K562 (cell line): ENCODE measurements around the gene CHRM4. TPM values are rescaled to one million over a fixed set of nuclear protein-coding genes. Genes with fewer than 3 reads are reported as not detected.

Experiments
- ATAC-seq: fragments of 200-7000 bp; cut with Tn5 transposase; 3 replicates; pipeline ENCODE4 v1.9.1; 2020; ENCODE audit warnings: moderate library complexity
- BruUV-seq: library from RNA; stranded (reverse); fragments of 400-500 nt; replicated peaks from 2 replicates; lab custom pipeline; 2021; lab: Mats Ljungman, UMichigan
- CTCF ChIA-PET: fragments of 300-600 bp; formaldehyde crosslinking; extraction: SDS; loops from one replicate; lab custom pipeline; 2021; ENCODE audit warnings: low intra/inter-chr PET ratio; lab: Yijun Ruan, JAX
- POLR2A ChIA-PET: fragments of 300-600, 350-650 bp; sonication (Branson Sonifier 250); formaldehyde crosslinking; extraction: SDS; loops from one replicate; lab custom pipeline; 2021; ENCODE audit warnings: antibody characterized with exemption, inconsistent platforms; lab: Yijun Ruan, JAX
- DNase-seq, 4 experiments: peaks; one replicate each; pipeline versions ENCODE4 v3.0.0 to v3.0.0-alpha.2; 2011 to 2018; ENCODE audit warnings: low spot score in 3 of 4, mixed read lengths in 3 of 4; ENCODE audit errors: extremely low read depth in 1 of 4
- FAIRE-seq: peaks from 2 replicates; lab custom pipeline; 2011; peaks lifted over from hg19 to GRCh38; lab: Jason Lieb, UNC
- H2AFZ ChIP-seq: 2 replicates; pipeline ENCODE4 v1.6.0; 2011; ENCODE audit warnings: low read depth, low read length, control low read depth, inconsistent platforms
- H3K27ac ChIP-seq: fragments of 200-600 bp; 3 replicates; pipeline ENCODE4 v1.8.0; 2011; ENCODE audit warnings: low read depth, mild to moderate bottlenecking, control low read depth, inconsistent platforms, low read length, moderate library complexity, mixed read lengths; ENCODE audit errors: extremely low read depth
- H3K27me3 ChIP-seq, 2 experiments: fragments of 300-600 bp in 1 of 2; 2 replicates in 1 of 2; 3 replicates in 1 of 2; pipeline versions ENCODE4 v1.6.0 to v1.8.0; 2011; ENCODE audit warnings: inconsistent platforms in 2 of 2, low read length in 2 of 2, mild to moderate bottlenecking in 1 of 2, mixed read lengths in 1 of 2, moderate library complexity in 1 of 2; ENCODE audit not compliant: control insufficient read depth in 2 of 2, insufficient read depth in 2 of 2
- H3K36me3 ChIP-seq: fragments of 300-600 bp; 3 replicates; pipeline ENCODE4 v1.8.0; 2011; ENCODE audit warnings: mild to moderate bottlenecking, low read length, inconsistent platforms; ENCODE audit not compliant: control insufficient read depth, insufficient read depth
- H3K4me1 ChIP-seq, 2 experiments: fragments of 200-600 bp in 1 of 2; replicated peaks in 1 of 2; 2 replicates in 1 of 2; 3 replicates in 1 of 2; pipeline versions ENCODE4 v1.5.1 to v1.8.0; 2011; ENCODE audit warnings: inconsistent platforms in 2 of 2, low read length in 2 of 2, mild to moderate bottlenecking in 1 of 2, mixed read lengths in 1 of 2, moderate library complexity in 1 of 2; ENCODE audit not compliant: control insufficient read depth in 2 of 2, insufficient read depth in 2 of 2
- H3K4me2 ChIP-seq: 2 replicates; pipeline ENCODE4 v1.6.1; 2011; ENCODE audit warnings: low read length, control low read depth, inconsistent platforms, mixed read lengths; ENCODE audit not compliant: insufficient read depth
- H3K4me3 ChIP-seq: fragments of 200-600 bp; sonication (generic), shearing (Covaris generic); 2 replicates; pipeline ENCODE4 v1.5.1; 2016; ENCODE audit warnings: control low read depth, inconsistent platforms
- H3K79me2 ChIP-seq: fragments of 200-600 bp; 3 replicates; pipeline ENCODE4 v1.8.0; 2011; ENCODE audit warnings: low read length, inconsistent platforms; ENCODE audit not compliant: control insufficient read depth, insufficient read depth
- H3K9ac ChIP-seq, 2 experiments: 2 replicates each; pipeline versions ENCODE4 v1.6.0 to v1.6.1; 2011; ENCODE audit warnings: low read depth in 2 of 2, low read length in 2 of 2, control low read depth in 1 of 2, inconsistent platforms in 1 of 2, mild to moderate bottlenecking in 1 of 2, mixed read lengths in 1 of 2; ENCODE audit not compliant: insufficient read depth in 1 of 2
- H3K9me1 ChIP-seq: one replicate; pipeline ENCODE4 v1.6.0; 2011; ENCODE audit warnings: inconsistent platforms, mild to moderate bottlenecking, low read length, moderate library complexity; ENCODE audit not compliant: control insufficient read depth, insufficient read depth
- H3K9me3 ChIP-seq: replicated peaks from 2 replicates; pipeline ENCODE4 v1.5.1; 2011; ENCODE audit warnings: low read depth, low read length, inconsistent platforms; ENCODE audit not compliant: control insufficient read depth, insufficient read depth
- H4K20me1 ChIP-seq: replicated peaks from 2 replicates; pipeline ENCODE4 v1.6.1; 2011; ENCODE audit warnings: low read length, inconsistent platforms, mixed read lengths; ENCODE audit not compliant: control insufficient read depth, insufficient read depth
- ARHGAP35 ChIP-seq: fragments of 450-650 bp; IDR thresholded peaks from 2 replicates; pipeline ENCODE4 v1.6.1; 2018; ENCODE audit not compliant: partially characterized antibody
- FOXK1 ChIP-seq: sonication (generic); formaldehyde crosslinking; IDR thresholded peaks from 2 replicates; pipeline ENCODE4 v1.8.0; 2022; ENCODE audit warnings: missing genetic modification reagents, mild to moderate bottlenecking, borderline replicate concordance
- HDAC2 ChIP-seq: fragments of 450-650 bp; IDR thresholded peaks from 2 replicates; pipeline ENCODE4 v1.6.1; 2016; ENCODE audit warnings: mild to moderate bottlenecking
- SAFB ChIP-seq: fragments of 200-400 bp; formaldehyde crosslinking; IDR thresholded peaks from 2 replicates; pipeline ENCODE4 v1.6.1; 2017; ENCODE audit warnings: low read depth, low read length, borderline replicate concordance
- WGBS: fragments of 100-300 bp; shearing (Covaris generic); methylation state at CpG from one replicate; pipeline ENCODE4 v1.1.6; 2016; ENCODE audit warnings: low coverage, mixed read lengths; ENCODE audit not compliant: insufficient coverage; ENCODE audit errors: missing lambda C conversion rate; 5-methylcytosine and 5-hydroxymethylcytosine counted together
- in situ Hi-C: fragments of 300-500 bp; cut with MboI; formaldehyde crosslinking; loops from 4 replicates; pipeline ENCODE4 v1.15.0; 2018; ENCODE audit warnings: inconsistent platforms, mixed read lengths
- intact Hi-C: fragments of 100-400 bp; cut with micrococcal nuclease; formaldehyde crosslinking; loops from 2 replicates; pipeline ENCODE4 v1.14.2; 2022
- polyA plus RNA-seq, 8 experiments: library from polyadenylated mRNA; depleted of rRNA in 4 of 8; stranded (reverse) in 5 of 8; unstranded in 3 of 8; fragments of >200 nt; fragmentation: Nextera tagmentation in 2 of 8; fragmentation: Illumina TruSeq in 1 of 8; extraction: Ambion mirVana in 2 of 8; extraction: Trizol in 1 of 8; gene quantifications; 2 replicates each; pipeline versions ENCODE4 v1.2.1 to v1.2.3, GENCODE V29; 2011 to 2014; ENCODE audit warnings: inconsistent platforms in 1 of 8, missing spikeins in 1 of 8
- total RNA-seq, 7 experiments: library from RNA; depleted of rRNA in 6 of 7; stranded (reverse); fragments of >200 nt in 6 of 7; fragmentation: Illumina TruSeq in 2 of 7; extraction: Trizol in 2 of 7; gene quantifications; 2 replicates each; pipeline versions ENCODE4 v1.2.1 to v1.2.3, GENCODE V29; 2011 to 2021; ENCODE audit warnings: low replicate concordance in 1 of 7
- TF ChIP-seq, protein P1 (sequence below), 3 experiments: IDR thresholded peaks in 2 of 3; conservative IDR thresholded peaks in 1 of 3; 2 replicates each; pipeline ENCODE4 v1.5.1; 2011 to 2012; ENCODE audit warnings: low read length in 3 of 3, mild to moderate bottlenecking in 3 of 3, control low read depth in 2 of 3, improper control_type of control experiment in 1 of 3, inconsistent platforms in 1 of 3, low read depth in 1 of 3, mixed read lengths in 1 of 3, moderate library complexity in 1 of 3; ENCODE audit not compliant: insufficient read depth in 2 of 3
- TF ChIP-seq, protein P2 (sequence below): fragments of 450-650 bp; formaldehyde crosslinking; IDR thresholded peaks from 2 replicates; pipeline ENCODE4 v1.4.0; 2022; ENCODE audit warnings: missing genetic modification characterization
- TF ChIP-seq, protein P3 (sequence below): sonication (generic); formaldehyde crosslinking; IDR thresholded peaks from 2 replicates; pipeline ENCODE4 v1.9.0; 2022; ENCODE audit warnings: mild to moderate bottlenecking, missing genetic modification reagents

Gene CHRM4
- total and polyA plus RNA-seq, 9 of the 15 experiments (the other 6 are each of a cell fraction or from before 2014, with no cell fraction given): 0.22 to 1.3 (median 0.40) TPM; not detected in 2

DNA sequence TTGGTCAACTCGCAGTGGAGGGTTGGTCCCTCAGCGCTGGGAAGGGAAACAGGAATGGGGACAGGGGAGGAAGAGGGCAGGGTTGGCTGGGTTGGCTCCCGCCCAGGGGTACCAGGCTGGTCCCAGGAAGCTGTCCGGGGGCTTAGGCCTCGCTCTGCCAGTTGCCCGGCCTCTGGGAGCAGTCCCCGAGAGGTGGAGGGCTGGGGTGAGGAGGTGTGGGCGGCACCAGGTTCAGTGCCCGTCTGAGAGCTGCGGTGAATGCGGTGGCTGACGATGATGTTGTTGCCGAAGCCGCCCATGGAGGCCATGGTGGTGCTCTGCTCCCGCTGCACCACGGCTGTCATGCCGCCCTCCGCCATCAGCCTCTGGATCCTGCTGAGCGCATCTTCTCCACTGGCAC, 6.0 kb upstream of the CHRM4 start:
- no peak for ATAC-seq
- no peaks in the 10 kb centered on the region for H3K9me3 ChIP-seq
- ChIA-PET CTCF (no interaction called here), POLR2A (interaction anchor here (0.7 kb wide), 1 partner anchor 11 kb away, joined by 3 read pairs; no protein-coding TSS in a partner anchor)
- no peak overlapping the region for H3K4me3 ChIP-seq
- FAIRE-seq: no peak
- peaks cover 13% of the 10 kb centered on the region for H4K20me1 ChIP-seq
- H3K36me3 ChIP-seq: peaks cover 22% of the 10 kb centered on the region; the same call in 2 of the 3 replicates
- H3K4me2 ChIP-seq: no peak overlapping the region
- no peak overlapping the region for H2AFZ ChIP-seq
- intact Hi-C loops: no loop called here
- BruUV-seq: no TSS peak
- H3K27me3 ChIP-seq: no peaks in the 10 kb centered on the region
- WGBS: 95% methylated on average over 11 of the region's 19 CpGs
- H3K9ac ChIP-seq: peak overlapping the region in 1 of 2 experiments; percentile 69; a peak in 1 of 4 replicates
- no peaks in the 10 kb centered on the region for H3K9me1 ChIP-seq
- no peak for DNase-seq
- TF ChIP-seq FOXK1 (CRISPR knock-in tag) (no peak), SAFB (no peak), ARHGAP35 (no peak), HDAC2 (no peak)
- TF ChIP-seq, protein P1, sequence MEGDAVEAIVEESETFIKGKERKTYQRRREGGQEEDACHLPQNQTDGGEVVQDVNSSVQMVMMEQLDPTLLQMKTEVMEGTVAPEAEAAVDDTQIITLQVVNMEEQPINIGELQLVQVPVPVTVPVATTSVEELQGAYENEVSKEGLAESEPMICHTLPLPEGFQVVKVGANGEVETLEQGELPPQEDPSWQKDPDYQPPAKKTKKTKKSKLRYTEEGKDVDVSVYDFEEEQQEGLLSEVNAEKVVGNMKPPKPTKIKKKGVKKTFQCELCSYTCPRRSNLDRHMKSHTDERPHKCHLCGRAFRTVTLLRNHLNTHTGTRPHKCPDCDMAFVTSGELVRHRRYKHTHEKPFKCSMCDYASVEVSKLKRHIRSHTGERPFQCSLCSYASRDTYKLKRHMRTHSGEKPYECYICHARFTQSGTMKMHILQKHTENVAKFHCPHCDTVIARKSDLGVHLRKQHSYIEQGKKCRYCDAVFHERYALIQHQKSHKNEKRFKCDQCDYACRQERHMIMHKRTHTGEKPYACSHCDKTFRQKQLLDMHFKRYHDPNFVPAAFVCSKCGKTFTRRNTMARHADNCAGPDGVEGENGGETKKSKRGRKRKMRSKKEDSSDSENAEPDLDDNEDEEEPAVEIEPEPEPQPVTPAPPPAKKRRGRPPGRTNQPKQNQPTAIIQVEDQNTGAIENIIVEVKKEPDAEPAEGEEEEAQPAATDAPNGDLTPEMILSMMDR (IDR thresholded peaks at IDR 0.05 in 2 of 3, conservative IDR thresholded peaks at IDR 0.05 in 1 of 3; ENCODE audit: insufficient read depth in 2 of 3, low read depth in 1 of 3, low read length in 3 of 3): no peak
- TF ChIP-seq, protein P2, sequence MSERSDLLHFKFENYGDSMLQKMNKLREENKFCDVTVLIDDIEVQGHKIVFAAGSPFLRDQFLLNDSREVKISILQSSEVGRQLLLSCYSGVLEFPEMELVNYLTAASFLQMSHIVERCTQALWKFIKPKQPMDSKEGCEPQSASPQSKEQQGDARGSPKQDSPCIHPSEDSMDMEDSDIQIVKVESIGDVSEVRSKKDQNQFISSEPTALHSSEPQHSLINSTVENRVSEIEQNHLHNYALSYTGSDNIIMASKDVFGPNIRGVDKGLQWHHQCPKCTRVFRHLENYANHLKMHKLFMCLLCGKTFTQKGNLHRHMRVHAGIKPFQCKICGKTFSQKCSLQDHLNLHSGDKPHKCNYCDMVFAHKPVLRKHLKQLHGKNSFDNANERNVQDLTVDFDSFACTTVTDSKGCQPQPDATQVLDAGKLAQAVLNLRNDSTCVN (CRISPR knock-in tag): no peak
- TF ChIP-seq, protein P3, sequence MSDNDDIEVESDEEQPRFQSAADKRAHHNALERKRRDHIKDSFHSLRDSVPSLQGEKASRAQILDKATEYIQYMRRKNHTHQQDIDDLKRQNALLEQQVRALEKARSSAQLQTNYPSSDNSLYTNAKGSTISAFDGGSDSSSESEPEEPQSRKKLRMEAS: no peak
- in situ Hi-C loops: no loop called here
- H3K4me1 ChIP-seq: peaks cover 8 to 9% of the 10 kb centered on the region in 2 experiments; a peak in 4 of 5 replicates
- H3K79me2 ChIP-seq: no peaks in the 10 kb centered on the region
- H3K27ac ChIP-seq: no peak overlapping the region
